ENCODE data around the gene METAP1D. TPM values are rescaled to one million over a fixed set of nuclear protein-coding genes. Genes with fewer than 3 reads are reported as not detected.
"Not testable (repeated sequence)": the region's sequence is repeated elsewhere in the genome, so short reads cannot be mapped to it uniquely, and the experiment has no call there.

Gene METAP1D
- total RNA-seq, 2 donors from 2014 or later: 4.1 to 4.8 TPM

GRCh38 chr2:172048508-172049503, 49.1 kb downstream of the METAP1D start:
- H3K27me3 Mint-ChIP-seq: no peaks in the 10 kb centered on the region
- H3K4me3 Mint-ChIP-seq: no peak overlapping the region
- no peak for ATAC-seq (replicated peaks)
- no peaks in the 10 kb centered on the region for H3K4me1 Mint-ChIP-seq
- H3K9me3 Mint-ChIP-seq: no peaks in the 10 kb centered on the region
- H3K36me3 Mint-ChIP-seq (ENCODE audit: low read depth): no peaks in the 10 kb centered on the region
- H3K27ac Mint-ChIP-seq: no peak overlapping the region

GRCh38 chr2:172049567-172050120, 49.9 kb downstream of the METAP1D start:
- Mint-ChIP-seq H3K27ac (no peak overlapping the region), H3K4me1 (no peaks in the 10 kb centered on the region), H3K27me3 (no peaks in the 10 kb centered on the region), H3K36me3 (ENCODE audit: low read depth) (no peaks in the 10 kb centered on the region), H3K9me3 (no peaks in the 10 kb centered on the region), H3K4me3 (no peak overlapping the region)
- ATAC-seq (replicated peaks): no peak

GRCh38 chr2:172050479-172051125, 50.8 kb downstream of the METAP1D start:
- no peaks in the 10 kb centered on the region for H3K27me3 Mint-ChIP-seq
- H3K27ac Mint-ChIP-seq: no peak overlapping the region
- no peak for ATAC-seq (replicated peaks)
- H3K36me3 Mint-ChIP-seq (ENCODE audit: low read depth): no peaks in the 10 kb centered on the region
- H3K4me1 Mint-ChIP-seq: no peaks in the 10 kb centered on the region
- no peaks in the 10 kb centered on the region for H3K9me3 Mint-ChIP-seq
- no peak overlapping the region for H3K4me3 Mint-ChIP-seq

GRCh38 chr2:172052000-172052983, 52.5 kb downstream of the METAP1D start:
- ATAC-seq (replicated peaks): no peak
- Mint-ChIP-seq H3K27me3 (no peaks in the 10 kb centered on the region), H3K27ac (no peak overlapping the region), H3K4me3 (no peak overlapping the region), H3K4me1 (no peaks in the 10 kb centered on the region), H3K36me3 (ENCODE audit: low read depth) (no peaks in the 10 kb centered on the region), H3K9me3 (no peaks in the 10 kb centered on the region)

GRCh38 chr2:172053486-172053885, 53.7 kb downstream of the METAP1D start:
- no peaks in the 10 kb centered on the region for H3K9me3 Mint-ChIP-seq
- no peaks in the 10 kb centered on the region for H3K4me1 Mint-ChIP-seq
- no peak for ATAC-seq (replicated peaks)
- H3K27me3 Mint-ChIP-seq: no peaks in the 10 kb centered on the region
- no peak overlapping the region for H3K4me3 Mint-ChIP-seq
- H3K36me3 Mint-ChIP-seq (ENCODE audit: low read depth): no peaks in the 10 kb centered on the region
- H3K27ac Mint-ChIP-seq: no peak overlapping the region

- Mint-ChIP-seq H3K27me3 (no peaks in the 10 kb centered on the region), H3K36me3 (ENCODE audit: low read depth) (no peaks in the 10 kb centered on the region), H3K27ac (no peak overlapping the region), H3K4me1 (no peaks in the 10 kb centered on the region), H3K4me3 (no peak overlapping the region), H3K9me3 (no peaks in the 10 kb centered on the region)
- ATAC-seq (replicated peaks): no peak
Measured at GRCh38 chr2:172056293-172056692, 56.5 kb downstream of the METAP1D start.

- no peak for ATAC-seq (replicated peaks)
- Mint-ChIP-seq H3K9me3 (no peaks in the 10 kb centered on the region), H3K4me3 (no peak overlapping the region), H3K27ac (no peak overlapping the region), H3K27me3 (no peaks in the 10 kb centered on the region), H3K4me1 (no peaks in the 10 kb centered on the region), H3K36me3 (ENCODE audit: low read depth) (peaks cover 12% of the 10 kb centered on the region)
Measured at GRCh38 chr2:172058660-172059059, 58.9 kb downstream of the METAP1D start.

GRCh38 chr2:172060118-172060517, 60.4 kb downstream of the METAP1D start:
- peaks cover 18% of the 10 kb centered on the region for H3K36me3 Mint-ChIP-seq (ENCODE audit: low read depth)
- not testable (repeated sequence) for H3K9me3 Mint-ChIP-seq; H3K4me1 Mint-ChIP-seq; H3K27me3 Mint-ChIP-seq; H3K27ac Mint-ChIP-seq; ATAC-seq (replicated peaks); H3K4me3 Mint-ChIP-seq

GRCh38 chr2:172062402-172063004, 62.8 kb downstream of the METAP1D start:
- ATAC-seq (replicated peaks): no peak
- Mint-ChIP-seq H3K27ac (no peak overlapping the region), H3K27me3 (no peaks in the 10 kb centered on the region), H3K9me3 (no peaks in the 10 kb centered on the region), H3K36me3 (ENCODE audit: low read depth) (peaks cover 18% of the 10 kb centered on the region), H3K4me1 (no peaks in the 10 kb centered on the region), H3K4me3 (no peak overlapping the region)

GRCh38 chr2:172063446-172063845, 63.7 kb downstream of the METAP1D start:
- Mint-ChIP-seq H3K27ac (no peak overlapping the region), H3K9me3 (no peaks in the 10 kb centered on the region), H3K4me1 (no peaks in the 10 kb centered on the region), H3K36me3 (ENCODE audit: low read depth) (peaks cover 18% of the 10 kb centered on the region), H3K4me3 (no peak overlapping the region), H3K27me3 (no peaks in the 10 kb centered on the region)
- ATAC-seq (replicated peaks): no peak

GRCh38 chr2:172065111-172065510, 65.4 kb downstream of the METAP1D start:
- ATAC-seq (replicated peaks): no peak
- Mint-ChIP-seq H3K36me3 (ENCODE audit: low read depth) (peaks cover 18% of the 10 kb centered on the region), H3K9me3 (no peaks in the 10 kb centered on the region), H3K4me3 (no peak overlapping the region), H3K4me1 (no peaks in the 10 kb centered on the region), H3K27ac (no peak overlapping the region), H3K27me3 (no peaks in the 10 kb centered on the region)

- H3K36me3 Mint-ChIP-seq (ENCODE audit: low read depth): peaks cover 18% of the 10 kb centered on the region
- no peaks in the 10 kb centered on the region for H3K9me3 Mint-ChIP-seq
- no peaks in the 10 kb centered on the region for H3K4me1 Mint-ChIP-seq
- no peak overlapping the region for H3K27ac Mint-ChIP-seq
- peaks cover 4% of the 10 kb centered on the region for H3K27me3 Mint-ChIP-seq
- no peak overlapping the region for H3K4me3 Mint-ChIP-seq
- no peak for ATAC-seq (replicated peaks)
Measured at GRCh38 chr2:172066394-172066886, 66.7 kb downstream of the METAP1D start.

GRCh38 chr2:172067905-172068304, 68.2 kb downstream of the METAP1D start:
- H3K4me1 Mint-ChIP-seq; H3K27ac Mint-ChIP-seq; ATAC-seq (replicated peaks); H3K27me3 Mint-ChIP-seq; H3K4me3 Mint-ChIP-seq; H3K9me3 Mint-ChIP-seq: not testable (repeated sequence)
- peaks cover 18% of the 10 kb centered on the region for H3K36me3 Mint-ChIP-seq (ENCODE audit: low read depth)

Measured in activated T-helper 17 cell treated with anti-CD3 and anti-CD28 coated beads, Interleukin-2, amount 50 U/mL, for 72 hours (primary cell).